Measurements from ENCODE around the gene HRK.

Gene HRK

GRCh38 chr12:116881325-116881876 is at the start of gene HRK:
Gene HRK, minus strand, starts transcription at chr12:116881441. Its CDS starts 134 bp downstream, at chr12:116881307.
- no peak for DNase-seq (ENCODE audit: low read depth)

DNA sequence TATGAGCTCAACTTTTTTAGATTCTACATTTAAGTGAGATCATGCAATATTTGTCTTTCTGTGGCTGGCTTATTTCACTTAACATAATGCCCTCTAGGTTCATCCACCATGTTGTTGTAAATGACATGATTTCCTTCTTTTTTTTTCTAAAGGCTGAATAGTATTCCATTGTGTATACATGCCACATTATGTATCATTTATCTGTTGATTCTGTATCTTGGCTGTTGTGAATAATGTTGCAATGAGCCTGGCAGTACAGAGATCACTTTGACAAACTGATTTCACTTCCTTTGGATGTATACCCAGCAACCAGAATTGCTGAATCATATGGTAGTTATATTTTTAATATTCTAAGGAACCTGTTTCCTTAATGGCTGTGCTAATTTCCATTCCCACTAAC is 48.6 kb upstream of the HRK start:
- DNase-seq (ENCODE audit: low read depth), result peak; percentile 19

DNA sequence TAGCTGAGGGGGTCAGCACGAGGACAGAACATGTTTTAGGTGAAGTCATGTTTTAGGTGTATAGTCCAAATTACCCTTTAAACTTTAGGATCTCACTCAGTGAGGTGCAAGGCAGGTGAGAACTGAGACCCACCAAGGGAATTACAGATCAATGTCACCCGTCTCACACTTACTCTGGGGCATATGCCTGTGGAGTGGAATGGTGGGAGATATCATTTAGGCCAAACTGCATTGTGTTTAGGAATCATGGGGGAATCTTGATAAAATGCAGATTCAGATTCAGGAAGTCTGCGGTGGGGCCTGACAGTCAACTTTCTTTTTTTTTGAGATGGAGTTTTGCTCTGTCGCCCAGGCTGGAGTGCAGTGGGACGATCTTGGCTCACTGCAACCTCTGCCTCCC is 47.3 kb upstream of the HRK start:
- DNase-seq (ENCODE audit: low read depth), result no peak

- no peak for DNase-seq (ENCODE audit: low read depth)
These were observed 46.2 kb upstream of the HRK start for GRCh38 chr12:116927244-116927940.

GRCh38 chr12:116926283-116927243 is 45.3 kb upstream of the HRK start:
- no peak for DNase-seq (ENCODE audit: low read depth)

- peak; percentile 44 for DNase-seq (ENCODE audit: low read depth)
These were observed 43.6 kb upstream of the HRK start for GRCh38 chr12:116924558-116925453.

DNA sequence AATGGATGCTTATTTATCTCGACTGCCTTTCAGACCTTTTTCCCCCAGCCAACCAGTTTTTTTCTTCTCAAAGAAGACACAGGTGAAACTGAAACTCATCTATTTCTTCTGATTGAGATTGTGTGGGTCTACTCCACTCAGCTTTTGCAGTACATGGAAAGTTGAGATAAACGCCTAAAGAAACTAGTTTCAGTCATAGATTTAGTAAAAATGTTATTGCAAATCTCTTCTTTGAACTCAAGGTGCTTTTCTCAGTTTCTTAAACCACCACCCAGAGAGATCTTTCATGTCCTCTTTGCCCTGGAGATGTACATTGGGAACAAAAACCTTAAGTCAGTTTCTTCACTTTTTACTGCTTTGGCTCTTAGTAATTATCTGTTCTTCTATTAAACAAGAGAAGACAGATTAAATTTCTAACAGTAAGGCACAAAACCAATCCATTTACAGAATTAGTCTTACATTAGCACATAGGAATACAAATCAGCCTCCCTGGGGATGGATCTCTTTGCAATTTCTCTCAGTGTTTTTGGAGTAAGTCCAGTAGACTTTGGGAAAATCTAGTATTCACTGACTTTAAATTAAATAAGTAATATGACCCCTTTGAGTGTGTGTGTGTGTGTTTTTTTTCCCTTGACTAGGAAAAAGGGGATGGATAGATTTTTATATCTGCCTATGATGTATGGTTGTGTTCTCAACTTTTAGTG is 41.1 kb upstream of the HRK start:
- peak; percentile 92 for DNase-seq (ENCODE audit: low read depth)

GRCh38 chr12:116920939-116921338 is 39.7 kb upstream of the HRK start:
- DNase-seq (ENCODE audit: low read depth), result no peak

- DNase-seq (ENCODE audit: low read depth), result peak; percentile 55
These were observed 38.7 kb upstream of the HRK start for GRCh38 chr12:116919706-116920485.

- DNase-seq (ENCODE audit: low read depth), result no peak
These were observed 38.0 kb upstream of the HRK start for GRCh38 chr12:116919247-116919661.

- no peak for DNase-seq (ENCODE audit: low read depth)
These were observed 37.2 kb upstream of the HRK start for GRCh38 chr12:116918464-116918863.

DNA sequence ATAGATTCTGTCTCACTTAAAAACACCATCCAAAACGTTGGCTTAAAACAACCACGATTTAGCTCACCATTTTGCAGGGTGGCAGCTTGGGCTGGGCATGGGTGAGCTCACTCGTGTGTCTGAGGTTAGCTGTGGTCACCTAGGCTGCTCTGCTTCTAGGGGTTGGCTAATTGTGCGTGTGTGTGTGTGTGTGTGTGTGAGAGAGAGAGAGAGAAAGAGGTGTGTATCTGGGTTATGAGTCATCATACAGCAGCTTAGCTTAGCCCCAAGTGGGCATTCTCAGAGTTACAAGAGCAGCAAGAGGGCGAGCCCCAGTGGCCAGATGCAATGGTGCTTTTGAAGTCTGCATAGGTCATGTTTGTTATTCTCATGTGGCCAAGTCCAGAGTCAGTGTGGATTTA is 35.5 kb upstream of the HRK start:
- peak; percentile 77 for DNase-seq (ENCODE audit: low read depth)

DNA sequence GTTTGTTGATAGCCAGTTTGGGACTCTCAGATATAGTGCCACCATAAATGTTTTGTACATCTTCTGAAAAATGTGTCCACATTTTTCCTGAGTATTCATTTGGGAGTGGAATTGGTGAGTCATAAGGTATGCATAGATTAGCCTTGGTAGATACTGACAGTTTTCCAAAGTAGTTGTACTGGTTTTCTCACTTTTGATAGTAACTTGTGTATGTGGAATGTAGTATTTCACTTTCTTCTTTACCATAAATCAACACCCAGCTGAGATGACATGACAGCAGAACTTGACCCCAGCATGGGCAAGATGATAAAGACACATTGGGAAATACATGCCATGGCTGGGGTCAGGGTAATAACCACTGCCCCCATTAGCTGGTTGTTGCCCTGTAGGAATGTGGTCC is 34.9 kb upstream of the HRK start:
- peak; percentile 33 for DNase-seq (ENCODE audit: low read depth)

DNA sequence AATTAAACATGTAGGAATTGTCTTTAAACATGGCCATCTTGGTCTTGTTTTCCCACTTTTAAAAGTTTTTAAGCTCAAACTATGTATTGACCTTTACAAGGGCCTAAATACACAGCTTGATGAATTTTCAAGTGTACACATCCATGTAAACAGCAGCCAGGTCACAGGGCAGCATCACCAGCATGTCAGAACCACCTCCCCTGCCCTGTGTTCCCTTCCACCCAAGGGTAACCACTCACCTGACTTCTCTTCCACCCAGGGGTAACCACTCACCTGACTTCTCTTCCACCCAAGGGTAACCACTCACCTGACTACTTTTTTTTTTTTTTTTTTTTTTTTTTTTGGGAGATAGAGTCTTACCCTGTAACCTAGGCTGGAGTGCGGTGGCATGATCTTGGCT is 34.1 kb upstream of the HRK start:
- DNase-seq (ENCODE audit: low read depth), result no peak

- peak; percentile 71 for DNase-seq (ENCODE audit: low read depth)
These were observed 29.6 kb upstream of the HRK start, which contains the start of gene FBXW8 for GRCh38 chr12:116910645-116911451. Gene FBXW8, plus strand, starts transcription at chr12:116910950. Its CDS starts 88 bp downstream, at chr12:116911038.

- DNase-seq (ENCODE audit: low read depth), result no peak
These were observed 29.0 kb upstream of the HRK start for GRCh38 chr12:116910280-116910644.

GRCh38 chr12:116906285-116906684 is 25.0 kb upstream of the HRK start:
- DNase-seq (ENCODE audit: low read depth), result no peak

GRCh38 chr12:116903818-116904217 is 22.6 kb upstream of the HRK start:
- no peak for DNase-seq (ENCODE audit: low read depth)

GRCh38 chr12:116901612-116902011 is 20.4 kb upstream of the HRK start:
- no peak for DNase-seq (ENCODE audit: low read depth)

Data from fibroblast of gingiva (primary cell).